ENCODE data around the gene MISP.

- TF ChIP-seq, protein P1, sequence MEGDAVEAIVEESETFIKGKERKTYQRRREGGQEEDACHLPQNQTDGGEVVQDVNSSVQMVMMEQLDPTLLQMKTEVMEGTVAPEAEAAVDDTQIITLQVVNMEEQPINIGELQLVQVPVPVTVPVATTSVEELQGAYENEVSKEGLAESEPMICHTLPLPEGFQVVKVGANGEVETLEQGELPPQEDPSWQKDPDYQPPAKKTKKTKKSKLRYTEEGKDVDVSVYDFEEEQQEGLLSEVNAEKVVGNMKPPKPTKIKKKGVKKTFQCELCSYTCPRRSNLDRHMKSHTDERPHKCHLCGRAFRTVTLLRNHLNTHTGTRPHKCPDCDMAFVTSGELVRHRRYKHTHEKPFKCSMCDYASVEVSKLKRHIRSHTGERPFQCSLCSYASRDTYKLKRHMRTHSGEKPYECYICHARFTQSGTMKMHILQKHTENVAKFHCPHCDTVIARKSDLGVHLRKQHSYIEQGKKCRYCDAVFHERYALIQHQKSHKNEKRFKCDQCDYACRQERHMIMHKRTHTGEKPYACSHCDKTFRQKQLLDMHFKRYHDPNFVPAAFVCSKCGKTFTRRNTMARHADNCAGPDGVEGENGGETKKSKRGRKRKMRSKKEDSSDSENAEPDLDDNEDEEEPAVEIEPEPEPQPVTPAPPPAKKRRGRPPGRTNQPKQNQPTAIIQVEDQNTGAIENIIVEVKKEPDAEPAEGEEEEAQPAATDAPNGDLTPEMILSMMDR (conservative IDR thresholded peaks at IDR 0.05; ENCODE audit: low read depth in 2 of 2) = no peak
- TF ChIP-seq EZH2 (IDR thresholded peaks at IDR 0.05; ENCODE audit: low read depth, unreplicated experiment) = no peak
- TF ChIP-seq, protein P2, sequence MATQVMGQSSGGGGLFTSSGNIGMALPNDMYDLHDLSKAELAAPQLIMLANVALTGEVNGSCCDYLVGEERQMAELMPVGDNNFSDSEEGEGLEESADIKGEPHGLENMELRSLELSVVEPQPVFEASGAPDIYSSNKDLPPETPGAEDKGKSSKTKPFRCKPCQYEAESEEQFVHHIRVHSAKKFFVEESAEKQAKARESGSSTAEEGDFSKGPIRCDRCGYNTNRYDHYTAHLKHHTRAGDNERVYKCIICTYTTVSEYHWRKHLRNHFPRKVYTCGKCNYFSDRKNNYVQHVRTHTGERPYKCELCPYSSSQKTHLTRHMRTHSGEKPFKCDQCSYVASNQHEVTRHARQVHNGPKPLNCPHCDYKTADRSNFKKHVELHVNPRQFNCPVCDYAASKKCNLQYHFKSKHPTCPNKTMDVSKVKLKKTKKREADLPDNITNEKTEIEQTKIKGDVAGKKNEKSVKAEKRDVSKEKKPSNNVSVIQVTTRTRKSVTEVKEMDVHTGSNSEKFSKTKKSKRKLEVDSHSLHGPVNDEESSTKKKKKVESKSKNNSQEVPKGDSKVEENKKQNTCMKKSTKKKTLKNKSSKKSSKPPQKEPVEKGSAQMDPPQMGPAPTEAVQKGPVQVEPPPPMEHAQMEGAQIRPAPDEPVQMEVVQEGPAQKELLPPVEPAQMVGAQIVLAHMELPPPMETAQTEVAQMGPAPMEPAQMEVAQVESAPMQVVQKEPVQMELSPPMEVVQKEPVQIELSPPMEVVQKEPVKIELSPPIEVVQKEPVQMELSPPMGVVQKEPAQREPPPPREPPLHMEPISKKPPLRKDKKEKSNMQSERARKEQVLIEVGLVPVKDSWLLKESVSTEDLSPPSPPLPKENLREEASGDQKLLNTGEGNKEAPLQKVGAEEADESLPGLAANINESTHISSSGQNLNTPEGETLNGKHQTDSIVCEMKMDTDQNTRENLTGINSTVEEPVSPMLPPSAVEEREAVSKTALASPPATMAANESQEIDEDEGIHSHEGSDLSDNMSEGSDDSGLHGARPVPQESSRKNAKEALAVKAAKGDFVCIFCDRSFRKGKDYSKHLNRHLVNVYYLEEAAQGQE (IDR thresholded peaks at IDR 0.05; ENCODE audit: unreplicated experiment) = no peak
- TF ChIP-seq EZH2phosphoT487 (IDR thresholded peaks at IDR 0.05; ENCODE audit: unreplicated experiment) = no peak
- no peak for TF ChIP-seq ETS1 (IDR thresholded peaks at IDR 0.05)
These were observed 6.1 kb downstream of the MISP start for GRCh38 chr19:756821-757688.
